Lower leg skin (tissue), 4 donors: ENCODE measurements around the gene SLC28A1. TPM values are rescaled to one million over a fixed set of nuclear protein-coding genes. Genes with fewer than 3 reads are reported as not detected.
"Not testable (repeated sequence)": the region's sequence is repeated elsewhere in the genome, so short reads cannot be mapped to it uniquely, and the experiment has no call there.

Experiments used
- DNase-seq, 2 donors: peaks; one replicate each; pipeline ENCODE4 v3.0.0-alpha.2; 2019; ENCODE audit warnings: low spot score in 2 of 2
- H3K4me3 ChIP-seq: fragments of 200-600 bp; sonication (generic); 2 replicates; pipeline ENCODE4 v1.5.1; 2017; ENCODE audit warnings: mild to moderate bottlenecking, low read depth; ENCODE audit not compliant: poor library complexity, severe bottlenecking
- CTCF ChIP-seq, 3 donors: fragments of 450-650 bp; IDR thresholded peaks; one replicate each; pipeline ENCODE4 v1.5.1; 2016; ENCODE audit warnings: antibody characterized with exemption in 3 of 3, mild to moderate bottlenecking in 3 of 3, moderate library complexity in 2 of 3
- POLR2A ChIP-seq, 2 donors: fragments of 450-650 bp; IDR thresholded peaks; one replicate each; pipeline ENCODE4 v1.6.1; 2016 to 2017; ENCODE audit warnings: antibody characterized with exemption in 2 of 2, mild to moderate bottlenecking in 1 of 2, moderate library complexity in 1 of 2
- WGBS, 2 donors: methylation state at CpG; one replicate each; pipeline ENCODE4 v1.1.5; 2018; 5-methylcytosine and 5-hydroxymethylcytosine counted together
- intact Hi-C: fragments of 100-400 bp; cut with DNase I; formaldehyde crosslinking; loops from one replicate; pipeline ENCODE4 v1.15.0; 2023; ENCODE audit warnings: low total_unique reads
- total RNA-seq, 4 donors: library from RNA; depleted of rRNA; stranded (reverse); fragments of >200 nt; gene quantifications; one replicate each; pipeline ENCODE4 v1.1.0, GENCODE V29; 2016

The SLC28A1 gene
- total RNA-seq, 4 donors from 2014 or later, result not detected

DNA sequence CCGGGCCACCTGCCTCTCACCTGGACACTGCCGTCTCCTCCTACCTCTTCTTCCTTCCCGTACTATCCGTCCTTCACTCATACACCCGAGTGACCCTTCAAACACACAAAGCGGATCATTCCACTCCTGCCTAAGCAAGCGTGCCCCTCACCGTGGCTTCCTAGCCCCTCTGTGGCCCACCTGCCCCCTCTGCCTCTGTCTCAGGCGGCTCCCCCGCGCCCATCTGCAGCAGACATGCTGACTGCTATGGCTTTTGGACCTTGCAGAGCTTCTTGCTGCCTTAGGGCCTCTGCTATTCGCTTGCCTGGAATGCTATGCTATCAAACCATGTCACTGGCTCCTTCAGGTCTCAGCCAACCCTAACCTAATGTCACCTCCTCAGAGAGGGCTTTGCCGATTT lies 38.1 kb downstream of the SLC28A1 start:
- TF ChIP-seq CTCF (IDR thresholded peaks at IDR 0.05) (no peak), POLR2A (IDR thresholded peaks at IDR 0.05) (no peak)
- 90 to 96% methylated on average over 13 of the region's 13 CpGs for WGBS, 2 donors
- intact Hi-C loops, result no loop called here
- no peak for DNase-seq
- H3K4me3 ChIP-seq, result no peak overlapping the region

DNA sequence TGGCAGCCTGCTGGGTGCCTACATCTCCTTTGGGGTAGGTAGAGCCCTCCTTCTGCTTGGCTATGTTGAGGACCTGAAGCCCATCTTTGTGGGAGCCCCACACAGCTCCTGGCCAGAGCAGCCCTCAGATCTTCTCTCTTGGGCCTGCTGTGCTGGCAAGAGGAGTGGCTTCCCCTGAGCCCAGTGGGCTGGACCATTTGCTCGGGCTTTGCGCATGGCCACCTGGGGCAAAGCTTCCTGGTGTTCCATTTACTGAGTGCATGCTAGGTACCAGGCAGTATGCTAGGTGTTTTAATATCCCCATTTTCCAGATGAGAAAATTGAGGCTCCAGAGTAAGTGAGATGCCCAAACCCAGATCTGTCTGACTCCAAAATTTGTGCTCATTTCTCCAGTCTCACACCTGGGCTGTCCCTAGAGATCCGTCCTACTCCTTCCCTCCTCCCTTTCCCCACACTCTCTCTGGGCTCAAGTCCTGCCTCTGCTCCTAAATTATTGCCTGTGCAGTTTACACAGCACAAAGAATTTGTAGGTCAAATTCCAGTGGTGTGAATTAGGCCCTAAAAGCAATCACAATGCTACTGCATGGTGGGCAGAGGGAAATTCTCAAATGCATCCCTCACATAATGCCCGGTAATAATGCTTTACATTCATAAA lies 39.7 kb downstream of the SLC28A1 start:
- intact Hi-C loops, result no loop called here
- 58 to 82% methylated on average over 4 of the region's 4 CpGs for WGBS, 2 donors

DNA sequence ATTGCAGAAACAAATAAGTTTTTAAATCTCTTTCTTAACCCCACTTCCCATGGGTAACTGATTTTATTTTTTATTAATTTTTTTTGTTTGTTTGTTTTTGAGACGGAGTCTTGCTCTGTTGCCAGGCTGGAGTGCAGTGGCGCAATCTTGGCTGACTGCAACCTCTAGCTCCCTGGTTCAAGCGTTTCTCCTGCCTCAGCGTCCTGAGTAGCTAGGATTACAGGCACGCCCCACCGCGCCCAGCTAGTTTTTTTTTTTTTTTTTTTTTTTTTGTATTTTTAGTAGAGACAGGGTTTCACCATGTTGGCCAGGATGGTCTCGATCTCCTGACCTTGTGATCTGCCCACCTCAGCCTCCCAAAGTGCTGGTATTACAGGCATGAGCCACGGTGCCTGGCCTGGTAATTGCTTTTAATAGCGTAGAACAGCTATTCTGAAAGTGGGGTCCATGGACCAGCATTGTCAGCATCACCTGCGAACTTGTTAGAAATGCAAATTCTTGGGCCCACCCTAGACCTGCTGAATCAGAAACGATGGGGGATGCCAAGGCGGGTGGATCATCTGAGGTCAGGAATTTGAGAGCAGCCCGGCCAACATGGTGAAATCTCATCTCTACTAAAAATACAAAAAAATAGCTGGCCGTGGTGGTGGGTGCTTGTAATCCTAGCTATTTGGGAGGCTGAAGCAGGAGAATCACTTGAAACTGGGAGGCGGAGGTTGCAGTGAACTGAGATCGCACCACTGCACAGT lies 40.5 kb downstream of the SLC28A1 start:
- intact Hi-C loops, result loop anchor here (5.0 kb wide), 1 partner anchor 338 kb away; no protein-coding TSS in a partner anchor
- DNase-seq, result peak in 1 of 2 donors; percentile 38
- H3K4me3 ChIP-seq, result not testable (repeated sequence)
- WGBS, 2 donors, result 60 to 64% methylated on average over 17 of the region's 17 CpGs

More for the DNA sequence above, 39.7 kb downstream of the SLC28A1 start:
- no peak for TF ChIP-seq CTCF (IDR thresholded peaks at IDR 0.05)
- no peak for TF ChIP-seq POLR2A (IDR thresholded peaks at IDR 0.05)
- H3K4me3 ChIP-seq, result no peak overlapping the region
- no peak for DNase-seq

- no peak overlapping the region for H3K4me3 ChIP-seq
- DNase-seq, result no peak
- intact Hi-C loops, result loop anchor here (5.0 kb wide), 1 partner anchor 339 kb away; no protein-coding TSS in a partner anchor
- TF ChIP-seq POLR2A (IDR thresholded peaks at IDR 0.05), result no peak
- TF ChIP-seq CTCF (IDR thresholded peaks at IDR 0.05), result no peak
- 96 to 100% methylated on average over 1 of the region's 1 CpG for WGBS, 2 donors
Measured at GRCh38 chr15:84925906-84926305, 41.4 kb downstream of the SLC28A1 start.

GRCh38 chr15:84926491-84927230 lies 42.2 kb downstream of the SLC28A1 start:
- H3K4me3 ChIP-seq, result no peak overlapping the region
- no peak for TF ChIP-seq POLR2A (IDR thresholded peaks at IDR 0.05)
- TF ChIP-seq CTCF (IDR thresholded peaks at IDR 0.05), result no peak
- 66 to 73% methylated on average over 3 of the region's 3 CpGs for WGBS, 2 donors
- no peak for DNase-seq
- intact Hi-C loops, result loop anchor here (5.0 kb wide), 1 partner anchor 339 kb away; no protein-coding TSS in a partner anchor

DNA sequence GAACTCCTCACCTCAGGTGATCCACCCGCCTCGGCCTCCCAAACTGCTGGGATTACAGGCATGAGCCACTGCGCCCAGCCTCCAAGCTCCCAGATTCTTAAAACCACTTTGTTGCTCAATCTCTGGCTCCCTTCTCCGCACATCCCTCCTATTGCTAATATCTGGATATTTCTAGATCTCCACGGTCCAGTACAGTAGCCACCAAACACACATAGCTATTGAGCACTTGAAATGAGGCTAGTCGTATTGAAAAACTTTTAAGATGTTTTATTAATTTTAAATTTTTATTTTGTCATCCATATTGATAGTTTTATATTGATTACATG lies 44.3 kb downstream of the SLC28A1 start:
- WGBS, 2 donors, result 73 to 76% methylated on average over 6 of the region's 6 CpGs
- no peak overlapping the region for H3K4me3 ChIP-seq
- no peak for DNase-seq
- no peak for TF ChIP-seq CTCF (IDR thresholded peaks at IDR 0.05)
- TF ChIP-seq POLR2A (IDR thresholded peaks at IDR 0.05), result no peak
- intact Hi-C loops, result loop anchor here (5.0 kb wide), 1 partner anchor 342 kb away; no protein-coding TSS in a partner anchor
